HG03342 (cell line): ENCODE results near the gene WNT9B.

ENCODE experiments used
- ATAC-seq: cut with Tn5 transposase; IDR thresholded peaks from one replicate; pipeline ENCODE4 v1.9.1; 2021; ENCODE audit warnings: mild to moderate bottlenecking, moderate library complexity; ENCODE audit not compliant: unreplicated experiment

WNT9B gene, protein sequence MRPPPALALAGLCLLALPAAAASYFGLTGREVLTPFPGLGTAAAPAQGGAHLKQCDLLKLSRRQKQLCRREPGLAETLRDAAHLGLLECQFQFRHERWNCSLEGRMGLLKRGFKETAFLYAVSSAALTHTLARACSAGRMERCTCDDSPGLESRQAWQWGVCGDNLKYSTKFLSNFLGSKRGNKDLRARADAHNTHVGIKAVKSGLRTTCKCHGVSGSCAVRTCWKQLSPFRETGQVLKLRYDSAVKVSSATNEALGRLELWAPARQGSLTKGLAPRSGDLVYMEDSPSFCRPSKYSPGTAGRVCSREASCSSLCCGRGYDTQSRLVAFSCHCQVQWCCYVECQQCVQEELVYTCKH

DNA sequence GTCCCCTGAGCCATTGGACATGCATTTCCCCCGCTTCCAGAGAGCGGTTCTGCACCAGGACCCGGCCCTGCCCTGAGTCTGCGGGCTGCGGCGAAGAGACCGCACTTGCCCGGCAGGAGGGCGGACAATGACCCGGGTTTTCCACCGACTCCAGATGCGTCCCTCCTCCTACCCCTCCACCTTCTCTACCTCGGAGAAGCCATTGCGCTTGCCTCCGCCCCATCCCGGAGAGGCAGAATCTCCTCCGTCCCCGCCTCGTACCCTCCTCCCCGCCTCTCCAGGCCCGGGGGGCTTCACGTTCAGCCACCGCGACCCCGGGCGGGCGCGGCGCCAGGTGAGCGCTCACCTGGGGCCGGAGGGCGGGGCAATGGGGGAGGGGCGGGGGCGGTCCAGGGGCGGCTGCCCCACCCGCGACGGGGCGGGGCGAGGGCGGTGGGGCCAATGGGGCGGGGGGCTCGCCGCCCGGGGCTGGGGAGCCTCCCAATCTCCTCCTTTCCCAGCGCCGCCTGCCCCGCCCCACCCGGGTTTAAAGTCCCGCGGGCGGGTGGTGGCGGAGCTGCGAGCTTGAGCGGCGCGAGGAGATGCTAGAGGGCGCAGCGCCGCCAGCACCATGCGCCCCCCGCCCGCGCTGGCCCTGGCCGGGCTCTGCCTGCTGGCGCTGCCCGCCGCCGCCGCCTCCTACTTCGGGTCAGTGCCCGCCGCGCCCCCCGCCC is at the start of gene WNT9B:
Gene WNT9B, plus strand, starts transcription at position 555 of the 713 bp plus-strand sequence. Its CDS starts 56 bp downstream, at position 611.
- ATAC-seq: no peak

DNA sequence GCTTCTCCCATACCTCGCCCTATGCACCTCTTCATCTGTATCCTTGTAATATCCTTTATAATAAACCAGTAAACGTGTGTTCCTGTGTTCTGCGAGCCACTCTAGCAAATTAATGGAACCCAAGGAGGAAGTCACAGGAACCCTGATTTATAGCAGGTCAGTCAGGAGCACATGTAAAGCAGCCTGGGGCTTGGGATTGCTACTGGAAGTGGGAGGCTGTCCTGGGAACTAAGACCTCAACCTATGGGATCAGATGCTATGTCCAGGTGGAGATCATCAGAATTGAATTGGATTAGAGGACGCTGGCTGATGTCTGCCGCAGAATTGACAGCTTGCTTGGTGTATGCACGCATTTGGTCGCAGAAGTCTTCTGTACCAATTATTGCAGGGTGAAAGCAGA is 48.6 kb upstream of the WNT9B start:
- ATAC-seq: no peak

DNA sequence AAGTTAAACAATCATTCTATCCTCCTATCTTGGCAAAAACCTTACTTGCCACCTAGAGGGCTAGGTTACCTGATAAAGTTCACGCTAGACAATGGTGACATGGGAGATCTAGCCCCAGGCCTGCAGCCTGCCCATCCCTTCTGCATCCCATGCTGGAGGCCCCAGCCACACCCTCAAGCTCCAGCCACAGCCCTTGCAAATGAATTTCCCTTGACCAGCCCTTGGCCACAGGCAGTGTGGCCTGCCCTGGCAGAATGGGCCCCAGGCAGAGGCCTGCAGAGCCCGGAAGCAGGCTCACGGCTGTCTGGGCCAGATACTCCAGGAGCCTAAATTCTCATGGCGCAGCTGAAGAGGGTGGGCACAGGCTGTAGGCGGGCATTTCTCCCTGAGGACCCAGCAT is 47.8 kb upstream of the WNT9B start:
- no peak for ATAC-seq

DNA sequence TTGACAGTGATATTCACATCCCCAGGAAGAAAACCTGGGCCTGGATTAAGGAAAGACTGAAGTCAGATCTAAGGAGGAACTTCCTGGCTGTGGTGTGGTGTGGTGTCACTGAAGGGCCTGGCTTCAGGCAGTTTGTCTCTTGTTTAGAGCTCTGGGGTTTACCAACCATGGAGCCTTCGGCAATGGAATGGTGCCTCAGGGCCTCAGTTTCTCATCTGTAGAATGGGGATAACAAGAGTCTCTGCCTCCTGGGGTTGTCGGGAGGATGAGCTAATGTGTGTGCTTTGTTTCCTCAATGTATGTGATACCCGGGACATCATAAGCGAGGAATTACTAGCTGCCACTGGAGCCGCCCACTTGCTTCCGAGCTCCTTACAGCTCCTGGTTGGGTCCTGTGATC is 45.6 kb upstream of the WNT9B start:
- ATAC-seq: no peak

DNA sequence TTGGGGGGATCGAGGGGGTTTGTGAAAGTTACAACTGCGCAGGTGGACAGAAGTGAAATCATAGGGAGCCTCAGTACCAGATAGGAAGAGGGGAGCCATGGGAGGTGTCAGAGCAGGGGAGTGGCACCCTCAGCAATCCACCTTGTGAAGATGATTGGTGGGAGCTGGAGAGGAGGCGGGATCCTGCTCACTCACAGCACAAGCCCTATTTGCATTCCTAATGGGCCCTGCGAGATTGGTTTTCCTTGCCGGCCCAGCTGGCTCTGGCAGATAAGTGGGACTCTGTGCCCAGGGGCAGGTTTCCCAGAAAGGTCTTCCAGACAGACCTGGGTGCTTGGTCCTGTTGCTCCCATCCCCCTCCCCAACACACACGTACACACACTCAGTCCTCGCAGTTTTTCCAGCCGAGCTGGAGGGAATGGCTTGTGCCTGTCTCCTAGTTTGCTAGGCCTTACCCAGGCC is 42.2 kb upstream of the WNT9B start:
- no peak for ATAC-seq

DNA sequence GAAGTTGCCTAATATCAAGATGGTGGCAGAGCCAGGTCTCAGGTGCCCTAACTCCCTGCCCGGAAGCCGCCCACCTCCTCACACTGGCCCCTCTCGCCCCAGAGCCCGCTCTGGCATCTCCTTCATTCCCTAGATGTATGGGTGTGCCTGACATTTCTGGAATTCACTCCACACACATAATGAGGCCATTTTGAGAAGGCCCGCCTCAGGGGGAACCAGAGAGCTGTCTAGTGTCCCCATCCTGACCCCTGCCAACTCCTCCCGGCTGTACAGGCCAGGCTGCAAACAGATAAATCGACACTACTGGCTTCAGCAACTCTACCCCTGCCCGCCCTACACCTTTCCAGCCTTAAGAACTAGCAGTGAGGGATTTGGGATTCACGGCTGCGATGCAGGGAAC is 40.5 kb upstream of the WNT9B start:
- ATAC-seq: no peak

DNA sequence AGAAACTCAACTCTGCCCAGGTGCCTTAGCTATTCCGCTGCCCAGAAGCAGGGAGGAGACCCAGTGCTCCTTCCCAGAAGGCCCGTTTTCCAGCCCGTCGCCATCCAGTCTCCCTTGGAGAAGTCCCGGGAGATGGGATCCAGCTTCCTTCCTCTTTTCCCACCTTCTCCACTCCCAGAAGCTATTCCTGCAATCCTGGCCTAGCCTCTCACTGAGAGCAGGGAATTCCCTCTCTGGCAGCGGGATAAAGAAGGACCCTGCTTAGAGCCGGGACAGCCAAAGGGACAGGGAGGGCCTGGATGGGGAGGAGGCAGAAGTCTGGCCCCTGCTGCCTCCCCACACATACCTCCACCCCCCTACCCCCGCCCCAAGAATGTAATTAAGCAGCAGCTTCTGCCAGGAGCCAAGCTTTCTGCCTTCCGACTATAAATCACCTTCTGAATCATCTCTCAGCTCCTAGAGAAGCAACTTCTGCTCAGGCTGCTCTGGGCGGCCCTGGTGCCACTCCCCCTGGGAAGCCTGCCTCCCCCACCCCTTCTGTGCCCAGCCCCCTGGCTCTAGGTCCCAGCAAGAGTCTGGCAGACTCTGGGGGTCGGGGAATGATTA is 39.3 kb upstream of the WNT9B start:
- ATAC-seq: no peak

DNA sequence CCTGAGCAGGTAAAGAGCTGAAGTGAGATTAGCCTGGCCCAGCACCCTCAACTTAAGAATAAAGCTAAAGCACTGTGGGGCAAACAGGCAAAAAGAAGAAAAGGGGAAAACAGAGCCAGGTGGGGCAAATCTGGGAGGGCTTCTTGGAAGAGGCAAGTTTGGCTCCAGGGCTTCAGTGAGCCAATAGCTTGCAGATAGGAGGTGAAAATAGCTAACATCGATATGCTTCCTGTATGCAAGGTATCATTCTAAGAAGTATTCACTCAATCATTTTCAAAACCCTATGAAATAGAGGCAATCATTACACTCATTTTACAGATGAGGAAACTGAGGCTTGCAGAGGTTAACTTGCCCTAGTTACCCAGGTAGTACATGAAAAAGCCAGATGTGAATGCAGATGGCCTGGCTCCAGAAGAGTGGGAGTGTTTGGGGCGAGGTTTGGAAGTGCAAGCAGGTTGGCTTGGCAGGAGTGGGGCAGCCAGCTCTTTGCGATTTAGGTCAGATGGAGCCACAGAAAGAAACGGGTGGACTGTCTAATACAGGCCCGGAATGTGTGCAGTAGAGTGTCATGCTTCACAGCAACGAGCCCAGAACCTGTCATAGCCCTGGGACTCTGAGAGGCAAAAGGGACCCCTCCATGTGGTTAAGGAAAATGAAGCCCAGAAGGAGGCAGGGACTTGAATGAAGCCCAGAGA is 38.6 kb upstream of the WNT9B start:
- ATAC-seq: no peak

DNA sequence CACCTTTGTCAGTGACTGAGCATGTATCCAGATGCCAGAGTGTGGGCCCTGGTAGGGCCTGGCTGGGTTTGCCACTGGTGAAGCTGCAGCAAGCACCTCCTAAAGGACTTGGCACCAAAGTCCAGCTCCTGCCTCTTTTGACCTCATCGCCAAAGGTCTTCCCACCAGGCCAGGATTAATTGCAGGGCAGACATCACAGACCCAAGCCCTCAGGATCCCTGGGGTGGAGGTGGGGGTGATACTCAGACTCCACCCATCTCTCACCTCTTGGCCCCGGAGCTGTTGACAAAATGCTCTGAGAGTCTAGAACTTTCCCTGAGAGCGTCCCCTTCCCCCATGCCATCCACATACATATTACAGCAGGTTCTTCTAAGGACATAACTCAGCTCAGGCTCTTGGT is 37.5 kb upstream of the WNT9B start:
- ATAC-seq: no peak

DNA sequence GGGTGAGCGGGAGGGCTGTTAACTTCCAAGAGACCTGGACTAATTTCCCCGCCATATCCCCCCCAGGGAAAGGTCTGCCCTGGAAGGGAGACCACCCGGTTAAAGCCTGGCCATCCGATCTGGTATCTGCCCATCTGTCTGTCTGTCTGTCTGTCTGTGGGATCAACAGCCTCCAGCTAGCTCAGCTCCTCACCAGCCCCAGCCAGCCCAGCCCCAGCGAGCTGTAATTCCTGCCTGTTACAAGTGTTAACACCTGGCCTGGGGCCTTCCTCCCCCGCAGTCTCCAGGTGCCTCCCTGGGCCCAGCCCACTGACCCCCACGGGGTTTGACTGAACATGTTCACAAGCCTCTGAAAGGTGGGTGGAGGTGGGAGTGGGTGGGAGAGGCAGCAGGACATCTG is 36.9 kb upstream of the WNT9B start:
- no peak for ATAC-seq

DNA sequence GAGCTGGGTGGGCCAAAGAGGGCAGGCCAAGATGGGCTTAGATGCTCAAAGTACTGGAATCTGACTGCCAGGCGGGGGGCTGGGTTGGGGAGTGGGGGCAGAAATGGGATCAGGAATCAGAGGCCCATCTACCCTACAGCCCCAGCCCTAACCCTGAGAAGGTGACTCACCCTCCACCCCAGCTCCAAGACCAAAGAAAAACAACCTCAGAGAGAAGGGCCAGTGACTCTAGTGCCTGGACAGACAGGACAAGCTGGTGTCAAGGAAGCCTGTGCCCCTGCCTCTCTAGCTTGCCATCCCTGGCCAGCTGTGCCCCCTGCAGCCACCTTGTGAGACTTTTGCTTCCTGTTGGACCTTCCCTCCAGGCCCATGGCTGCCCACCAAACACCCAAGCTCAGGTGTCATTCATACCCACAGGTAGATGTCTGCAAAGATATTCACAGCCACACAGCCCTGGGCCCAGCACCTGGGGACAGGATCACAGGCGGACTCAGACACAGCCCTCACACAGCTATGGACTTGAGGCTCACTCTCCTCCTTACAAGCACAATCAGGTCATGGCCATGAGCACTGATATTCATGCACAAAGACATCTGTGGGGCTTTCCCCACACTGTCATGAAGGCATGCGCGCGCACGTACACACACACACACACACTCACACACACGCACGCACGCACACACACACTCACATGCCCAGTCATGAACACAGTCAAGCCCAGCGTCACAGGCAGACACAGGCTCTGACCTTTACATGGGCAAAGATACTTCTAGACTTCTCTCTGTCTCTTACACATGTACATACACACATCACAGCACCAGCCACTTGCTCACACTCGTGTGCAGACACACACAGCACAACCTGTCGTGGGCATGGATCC is 35.7 kb upstream of the WNT9B start:
- no peak for ATAC-seq

DNA sequence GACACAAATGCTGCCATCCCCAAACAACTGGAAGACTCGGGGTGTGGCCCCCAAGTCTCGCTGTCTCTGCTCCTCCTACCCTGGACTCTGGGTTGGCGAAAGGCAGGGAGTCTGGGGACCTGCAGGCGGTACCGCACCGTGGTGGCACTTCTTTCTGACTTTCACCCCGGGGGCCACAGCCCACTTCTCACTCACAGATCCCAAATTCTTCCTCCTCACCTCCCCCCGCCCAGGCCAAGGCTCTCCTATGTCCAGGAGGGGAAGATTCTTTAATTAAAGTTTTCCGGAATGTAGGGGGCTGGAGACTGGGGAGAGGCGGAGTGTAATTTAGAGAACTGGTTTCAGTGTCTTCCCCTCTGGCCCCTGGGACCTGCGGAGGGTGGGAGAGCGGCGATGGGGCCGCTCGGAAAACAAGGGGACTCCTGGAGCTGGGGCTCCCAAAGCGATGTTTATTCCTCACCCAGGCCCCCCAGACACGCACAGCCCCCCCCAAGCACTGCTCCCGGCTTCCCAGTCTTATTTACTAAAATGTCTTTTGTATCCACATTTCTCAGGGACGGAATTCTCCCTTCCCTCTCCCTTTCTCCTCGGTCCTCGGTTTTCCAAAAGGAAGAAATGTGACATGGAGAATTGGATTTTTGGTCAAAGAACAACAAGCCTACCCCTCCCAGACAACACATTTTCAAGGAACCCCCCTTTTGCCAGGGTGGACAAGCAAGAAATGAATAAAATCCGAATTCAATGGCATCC is 34.1 kb upstream of the WNT9B start:
- ATAC-seq: no peak

DNA sequence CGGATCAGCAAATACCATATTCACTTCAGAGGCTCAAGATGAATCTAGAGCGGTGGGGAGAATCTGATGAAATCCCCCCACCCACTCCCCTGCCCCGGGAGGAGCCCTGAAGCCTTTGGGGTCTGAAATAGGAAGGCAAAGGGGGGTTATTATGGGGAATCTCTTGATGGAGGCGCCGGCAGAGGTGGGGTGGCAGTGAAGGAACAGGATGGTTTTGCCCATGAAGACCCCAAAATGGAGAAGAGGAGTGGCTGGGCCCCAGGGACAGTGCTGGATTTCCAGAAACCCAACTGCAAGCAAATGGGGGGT is 33.5 kb upstream of the WNT9B start:
- no peak for ATAC-seq

DNA sequence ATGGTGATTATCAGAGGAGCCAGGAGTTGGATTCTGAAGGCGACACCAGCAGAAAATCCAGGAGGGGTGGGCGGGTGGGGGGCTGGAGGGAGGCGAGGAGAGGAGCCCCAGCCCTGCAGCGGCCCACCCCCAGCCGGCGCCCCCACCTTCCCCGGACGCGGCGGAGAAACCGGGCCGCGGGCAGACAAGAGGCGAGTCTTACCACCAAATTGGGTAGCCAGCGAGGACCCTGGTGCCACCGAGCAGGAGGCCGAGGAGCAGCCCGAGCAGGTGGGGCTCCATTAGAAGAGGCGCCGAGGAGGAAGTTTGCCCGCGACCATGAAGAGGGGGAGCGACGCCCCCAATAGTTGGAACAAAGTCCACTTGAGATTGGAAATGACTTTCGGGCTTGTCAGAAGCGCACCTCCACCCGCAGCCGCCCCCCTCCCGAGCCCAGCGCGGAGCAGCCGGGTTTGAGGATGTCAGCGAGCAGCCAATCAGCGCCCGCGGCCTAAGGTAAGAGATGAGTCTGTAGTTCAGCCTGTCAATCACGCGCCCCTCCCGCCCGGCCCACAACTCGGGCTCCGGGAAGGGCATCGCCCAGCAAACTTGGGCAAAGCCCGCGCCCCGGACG is 33.0 kb upstream of the WNT9B start, which contains the start of gene WNT3:
Gene WNT3, minus strand, starts transcription at position 377 of the 613 bp plus-strand sequence. Its CDS starts 95 bp downstream, at position 282.
- no peak for ATAC-seq

DNA sequence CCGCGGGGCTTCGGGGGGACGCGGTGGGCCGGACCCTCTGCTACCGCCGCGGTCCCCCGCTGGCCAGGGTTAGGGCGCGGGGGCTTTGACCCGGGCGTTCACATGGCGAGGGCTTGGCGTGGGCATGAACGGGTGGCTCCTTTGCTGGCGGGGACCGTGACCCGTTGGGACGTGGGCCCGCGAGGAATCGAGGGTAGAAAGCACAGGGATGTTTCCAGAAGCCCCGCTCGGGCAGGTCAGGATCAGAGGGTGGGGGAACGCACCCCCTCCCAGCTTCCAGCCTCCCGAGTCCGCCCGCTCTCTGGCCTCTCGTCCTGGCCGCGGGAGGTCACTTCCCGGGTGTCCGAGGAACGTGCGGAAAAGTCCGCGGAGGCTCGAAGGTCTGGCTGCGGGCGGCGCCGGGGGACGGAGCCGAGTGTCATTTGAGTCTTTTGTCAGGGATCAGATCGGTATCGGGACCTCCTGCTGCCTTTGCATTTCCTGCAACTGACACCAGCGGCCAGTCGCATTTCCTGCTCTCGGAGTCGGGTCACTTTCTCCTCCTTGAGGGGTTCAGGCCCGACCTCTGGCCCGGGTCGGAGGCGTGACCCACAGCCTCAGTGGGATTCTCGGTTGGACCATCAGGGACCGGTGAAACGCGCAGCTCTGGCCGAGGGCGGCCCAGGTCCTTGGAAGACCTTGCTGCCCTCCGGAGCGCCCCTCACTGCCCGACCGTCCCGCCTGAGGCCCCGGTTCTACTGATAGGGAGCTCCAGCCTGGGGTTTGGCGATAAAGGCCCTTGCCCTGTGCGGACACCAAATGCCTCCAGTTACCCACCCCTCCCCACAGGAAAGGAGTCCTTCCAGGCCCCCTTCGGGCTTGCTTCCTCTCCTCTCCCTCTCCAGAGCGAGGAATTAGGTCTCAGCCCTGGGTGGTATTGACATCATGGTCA is 32.2 kb upstream of the WNT9B start:
- no peak for ATAC-seq

DNA sequence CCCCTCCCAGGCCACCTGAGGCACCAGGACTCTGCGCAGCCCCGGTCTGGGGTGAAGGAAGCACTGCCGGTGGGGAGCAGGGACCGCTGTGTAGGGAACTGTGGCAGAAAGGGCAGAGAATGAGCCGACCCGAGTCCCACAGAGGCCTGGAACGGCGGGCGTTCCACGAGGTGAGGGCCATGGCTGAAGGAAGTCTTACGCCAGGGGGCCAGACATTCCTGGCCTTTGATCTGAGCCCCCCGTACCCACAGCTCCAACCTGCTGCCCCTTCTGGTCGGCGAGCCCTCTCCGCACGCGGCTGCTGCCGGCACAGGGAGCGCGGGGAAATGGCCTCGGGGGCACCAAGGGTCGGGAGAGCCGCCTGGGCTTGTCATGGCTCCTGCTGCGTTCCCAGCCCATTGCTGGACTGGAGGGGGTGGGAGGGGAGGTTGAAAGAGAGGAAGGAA is 31.5 kb upstream of the WNT9B start:
- no peak for ATAC-seq

DNA sequence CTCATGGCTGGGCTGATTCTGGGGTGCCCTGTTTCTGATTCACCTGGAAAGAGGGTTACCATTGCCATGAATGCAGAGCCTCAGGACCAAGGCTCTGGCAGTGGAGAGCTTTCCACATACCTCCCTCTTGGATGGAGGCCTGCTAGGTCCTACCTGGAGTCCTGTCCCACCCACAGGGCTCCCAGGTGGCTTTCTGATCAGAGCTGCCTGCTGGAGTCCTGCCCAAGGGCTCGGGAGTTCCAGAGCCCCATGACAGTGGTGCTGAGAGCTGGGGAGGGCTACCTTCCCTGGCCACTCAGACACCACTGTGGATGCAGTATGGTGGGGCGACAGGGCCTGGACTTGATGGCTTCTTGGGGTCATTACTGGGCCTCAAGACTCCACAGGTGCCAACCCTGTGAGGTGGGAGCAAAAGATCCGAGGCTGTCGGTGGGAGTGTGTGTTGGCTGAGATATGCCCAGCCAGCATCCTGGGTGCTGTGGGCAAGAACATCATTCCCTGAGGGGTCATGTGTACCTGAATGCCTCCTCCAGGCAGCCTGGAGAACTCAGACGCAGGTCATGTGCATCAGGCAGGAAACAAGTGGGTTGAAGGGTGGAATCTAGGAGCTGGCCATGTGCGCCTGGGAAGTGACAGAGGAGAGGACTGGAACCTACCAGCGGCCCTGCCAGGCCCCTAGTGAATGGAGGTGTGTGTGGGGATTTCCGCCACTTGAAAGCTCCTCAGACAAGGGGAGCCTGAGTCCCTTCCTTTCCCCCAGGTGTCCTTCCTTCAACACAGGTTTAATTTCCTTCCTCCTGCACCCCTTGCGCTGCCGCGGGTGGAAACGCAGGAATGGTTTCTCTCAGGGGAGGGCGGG is 30.6 kb upstream of the WNT9B start:
- ATAC-seq: no peak
